ENCODE results near the gene STARD5. TPM values are rescaled to one million over a fixed set of nuclear protein-coding genes. Genes with fewer than 3 reads are reported as not detected.

STARD5 gene
- total RNA-seq, 1 donor from 2014 or later, result 3.1 TPM

- Mint-ChIP-seq H3K4me3 (ENCODE audit: unreplicated experiment) (no peak overlapping the region), H3K9me3 (ENCODE audit: unreplicated experiment) (peaks cover 5% of the 10 kb centered on the region), H3K4me1 (ENCODE audit: low read depth, unreplicated experiment) (no peaks in the 10 kb centered on the region), H3K27ac (ENCODE audit: unreplicated experiment) (no peak overlapping the region), H3K36me3 (ENCODE audit: unreplicated experiment) (peaks cover 17% of the 10 kb centered on the region), H3K27me3 (ENCODE audit: unreplicated experiment) (peaks cover 4% of the 10 kb centered on the region)
- TF ChIP-seq CTCF (IDR thresholded peaks at IDR 0.05; ENCODE audit: partially characterized antibody, unreplicated experiment), result no peak
- no peak for DNase-seq
Observed at GRCh38 chr15:81277851-81278250, 46.1 kb downstream of the STARD5 start.

GRCh38 chr15:81276967-81277366, 47.0 kb downstream of the STARD5 start:
- TF ChIP-seq CTCF (IDR thresholded peaks at IDR 0.05; ENCODE audit: partially characterized antibody, unreplicated experiment), result no peak
- Mint-ChIP-seq H3K4me3 (ENCODE audit: unreplicated experiment) (no peak overlapping the region), H3K36me3 (ENCODE audit: unreplicated experiment) (peaks cover 17% of the 10 kb centered on the region), H3K27me3 (ENCODE audit: unreplicated experiment) (peaks cover 4% of the 10 kb centered on the region), H3K4me1 (ENCODE audit: low read depth, unreplicated experiment) (no peaks in the 10 kb centered on the region), H3K27ac (ENCODE audit: unreplicated experiment) (no peak overlapping the region), H3K9me3 (ENCODE audit: unreplicated experiment) (peaks cover 8% of the 10 kb centered on the region)
- DNase-seq, result no peak

GRCh38 chr15:81275711-81276392, 48.1 kb downstream of the STARD5 start:
- DNase-seq, result no peak
- Mint-ChIP-seq H3K36me3 (ENCODE audit: unreplicated experiment) (peaks cover 17% of the 10 kb centered on the region), H3K4me3 (ENCODE audit: unreplicated experiment) (no peak overlapping the region), H3K27ac (ENCODE audit: unreplicated experiment) (no peak overlapping the region), H3K4me1 (ENCODE audit: low read depth, unreplicated experiment) (no peaks in the 10 kb centered on the region), H3K9me3 (ENCODE audit: unreplicated experiment) (peaks cover 8% of the 10 kb centered on the region), H3K27me3 (ENCODE audit: unreplicated experiment) (peaks cover 4% of the 10 kb centered on the region)
- TF ChIP-seq CTCF (IDR thresholded peaks at IDR 0.05; ENCODE audit: partially characterized antibody, unreplicated experiment), result no peak

- peak; percentile 81 for TF ChIP-seq CTCF (IDR thresholded peaks at IDR 0.05; ENCODE audit: partially characterized antibody, unreplicated experiment)
- H3K9me3 Mint-ChIP-seq (ENCODE audit: unreplicated experiment), result peaks cover 8% of the 10 kb centered on the region
- peak; percentile 85 for DNase-seq
- no peaks in the 10 kb centered on the region for H3K4me1 Mint-ChIP-seq (ENCODE audit: low read depth, unreplicated experiment)
- H3K36me3 Mint-ChIP-seq (ENCODE audit: unreplicated experiment), result peaks cover 17% of the 10 kb centered on the region
- H3K27ac Mint-ChIP-seq (ENCODE audit: unreplicated experiment), result peak overlapping the region; percentile 4
- no peak overlapping the region for H3K4me3 Mint-ChIP-seq (ENCODE audit: unreplicated experiment)
- no peaks in the 10 kb centered on the region for H3K27me3 Mint-ChIP-seq (ENCODE audit: unreplicated experiment)
Observed at GRCh38 chr15:81274931-81275707, 48.8 kb downstream of the STARD5 start.

- TF ChIP-seq CTCF (IDR thresholded peaks at IDR 0.05; ENCODE audit: partially characterized antibody, unreplicated experiment), result no peak
- Mint-ChIP-seq H3K27me3 (ENCODE audit: unreplicated experiment) (no peaks in the 10 kb centered on the region), H3K4me3 (ENCODE audit: unreplicated experiment) (no peak overlapping the region), H3K36me3 (ENCODE audit: unreplicated experiment) (peaks cover 17% of the 10 kb centered on the region), H3K9me3 (ENCODE audit: unreplicated experiment) (peaks cover 8% of the 10 kb centered on the region), H3K4me1 (ENCODE audit: low read depth, unreplicated experiment) (no peaks in the 10 kb centered on the region), H3K27ac (ENCODE audit: unreplicated experiment) (no peak overlapping the region)
- no peak for DNase-seq
Observed at GRCh38 chr15:81274255-81274654, 49.7 kb downstream of the STARD5 start.

All from glutamatergic neuron (in vitro differentiated cells).